Thyroid gland (tissue), 4 donors: ENCODE results near the gene TRIM8.

Experiments
- POLR2A ChIP-seq, 2 donors: fragments of 450-650 bp; IDR thresholded peaks; one replicate each; pipeline ENCODE4 v1.6.1; 2017; ENCODE audit warnings: antibody characterized with exemption in 2 of 2, mild to moderate bottlenecking in 2 of 2, moderate library complexity in 1 of 2
- TF ChIP-seq, protein P1 (sequence below), 6 experiments: fragments of 200-600 bp in 3 of 6; fragments of 450-650 bp in 3 of 6; sonication (generic) in 3 of 6; IDR thresholded peaks; one replicate each; pipeline ENCODE4 v1.5.1; 2016 to 2019; ENCODE audit warnings: antibody characterized with exemption in 6 of 6, mild to moderate bottlenecking in 2 of 6, inconsistent platforms in 1 of 6, moderate library complexity in 1 of 6

DNA sequence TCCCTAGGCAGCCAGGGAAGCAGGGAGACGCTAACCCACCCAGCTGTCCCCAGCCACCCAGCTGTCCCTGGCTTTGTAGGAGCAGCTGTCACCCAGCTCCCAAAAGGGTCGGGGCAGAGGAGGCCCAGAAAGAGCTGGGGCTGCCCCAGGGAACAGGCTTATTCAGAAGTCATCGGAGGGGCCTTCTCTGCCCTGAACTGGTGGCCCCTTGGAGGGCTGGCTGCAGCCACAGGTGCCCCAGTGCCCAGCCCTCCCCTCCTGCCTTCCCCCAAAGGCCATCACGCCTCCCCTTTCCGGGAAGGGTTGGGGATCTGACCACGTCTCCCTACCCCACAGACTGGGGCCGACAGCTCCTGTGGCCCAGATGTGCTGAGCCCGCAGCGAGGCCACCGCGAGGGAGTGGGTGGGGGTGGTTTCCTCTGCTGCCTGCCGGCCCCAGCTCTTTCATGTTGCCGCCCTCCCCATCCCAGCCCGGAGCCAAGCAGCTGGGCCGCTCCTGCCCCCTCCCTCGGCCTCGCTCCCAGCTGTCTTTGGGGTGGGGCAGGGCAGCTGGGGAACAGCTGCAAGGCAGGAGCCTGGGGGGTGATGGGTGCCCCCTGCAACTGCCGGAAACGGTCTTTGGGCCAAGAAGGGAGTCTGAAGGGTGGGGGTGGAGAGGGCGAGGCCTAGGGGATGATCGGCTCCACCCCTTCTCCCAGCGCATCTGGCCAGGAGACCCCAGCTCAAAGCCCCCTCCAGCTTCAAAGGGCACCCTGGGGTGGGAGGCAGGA is 16.8 kb downstream of the TRIM8 start:
- no peak for TF ChIP-seq POLR2A (IDR thresholded peaks at IDR 0.05)
- TF ChIP-seq, protein P1, sequence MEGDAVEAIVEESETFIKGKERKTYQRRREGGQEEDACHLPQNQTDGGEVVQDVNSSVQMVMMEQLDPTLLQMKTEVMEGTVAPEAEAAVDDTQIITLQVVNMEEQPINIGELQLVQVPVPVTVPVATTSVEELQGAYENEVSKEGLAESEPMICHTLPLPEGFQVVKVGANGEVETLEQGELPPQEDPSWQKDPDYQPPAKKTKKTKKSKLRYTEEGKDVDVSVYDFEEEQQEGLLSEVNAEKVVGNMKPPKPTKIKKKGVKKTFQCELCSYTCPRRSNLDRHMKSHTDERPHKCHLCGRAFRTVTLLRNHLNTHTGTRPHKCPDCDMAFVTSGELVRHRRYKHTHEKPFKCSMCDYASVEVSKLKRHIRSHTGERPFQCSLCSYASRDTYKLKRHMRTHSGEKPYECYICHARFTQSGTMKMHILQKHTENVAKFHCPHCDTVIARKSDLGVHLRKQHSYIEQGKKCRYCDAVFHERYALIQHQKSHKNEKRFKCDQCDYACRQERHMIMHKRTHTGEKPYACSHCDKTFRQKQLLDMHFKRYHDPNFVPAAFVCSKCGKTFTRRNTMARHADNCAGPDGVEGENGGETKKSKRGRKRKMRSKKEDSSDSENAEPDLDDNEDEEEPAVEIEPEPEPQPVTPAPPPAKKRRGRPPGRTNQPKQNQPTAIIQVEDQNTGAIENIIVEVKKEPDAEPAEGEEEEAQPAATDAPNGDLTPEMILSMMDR (IDR thresholded peaks at IDR 0.05), result no peak
